ENCODE results near the gene TFCP2L1.

Gene TFCP2L1

DNA sequence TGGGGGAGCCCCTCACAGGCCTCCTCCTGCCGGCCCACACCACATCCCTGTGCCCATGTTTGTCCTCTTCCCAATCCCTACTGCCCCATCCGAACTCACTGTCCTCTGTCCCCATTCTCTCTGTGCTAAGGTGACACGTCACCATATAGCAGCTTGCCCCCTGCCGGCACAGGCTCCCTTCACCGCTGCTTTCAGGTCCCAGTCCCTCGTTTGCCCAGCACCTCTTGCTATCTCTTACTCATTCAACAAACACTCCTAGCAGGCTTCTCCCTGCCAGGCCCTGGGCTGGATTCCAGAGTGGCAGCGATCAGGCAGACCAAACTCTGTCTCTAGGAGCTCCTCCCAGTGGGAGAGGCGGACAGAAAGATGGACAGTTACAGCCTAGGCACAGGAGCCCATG is 74.3 kb downstream of the TFCP2L1 start:
- no peak for TF ChIP-seq POLR2AphosphoS5 (IDR thresholded peaks at IDR 0.05; ENCODE audit: low read depth)
- TF ChIP-seq, protein P1, sequence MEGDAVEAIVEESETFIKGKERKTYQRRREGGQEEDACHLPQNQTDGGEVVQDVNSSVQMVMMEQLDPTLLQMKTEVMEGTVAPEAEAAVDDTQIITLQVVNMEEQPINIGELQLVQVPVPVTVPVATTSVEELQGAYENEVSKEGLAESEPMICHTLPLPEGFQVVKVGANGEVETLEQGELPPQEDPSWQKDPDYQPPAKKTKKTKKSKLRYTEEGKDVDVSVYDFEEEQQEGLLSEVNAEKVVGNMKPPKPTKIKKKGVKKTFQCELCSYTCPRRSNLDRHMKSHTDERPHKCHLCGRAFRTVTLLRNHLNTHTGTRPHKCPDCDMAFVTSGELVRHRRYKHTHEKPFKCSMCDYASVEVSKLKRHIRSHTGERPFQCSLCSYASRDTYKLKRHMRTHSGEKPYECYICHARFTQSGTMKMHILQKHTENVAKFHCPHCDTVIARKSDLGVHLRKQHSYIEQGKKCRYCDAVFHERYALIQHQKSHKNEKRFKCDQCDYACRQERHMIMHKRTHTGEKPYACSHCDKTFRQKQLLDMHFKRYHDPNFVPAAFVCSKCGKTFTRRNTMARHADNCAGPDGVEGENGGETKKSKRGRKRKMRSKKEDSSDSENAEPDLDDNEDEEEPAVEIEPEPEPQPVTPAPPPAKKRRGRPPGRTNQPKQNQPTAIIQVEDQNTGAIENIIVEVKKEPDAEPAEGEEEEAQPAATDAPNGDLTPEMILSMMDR (IDR thresholded peaks at IDR 0.05; ENCODE audit: insufficient read depth, low read length): no peak
- TF ChIP-seq GABPA (IDR thresholded peaks at IDR 0.05; ENCODE audit: low read depth): no peak
- no peak for TF ChIP-seq SPI1 (IDR thresholded peaks at IDR 0.05; ENCODE audit: borderline replicate concordance, low read depth)
- TF ChIP-seq, protein P2, sequence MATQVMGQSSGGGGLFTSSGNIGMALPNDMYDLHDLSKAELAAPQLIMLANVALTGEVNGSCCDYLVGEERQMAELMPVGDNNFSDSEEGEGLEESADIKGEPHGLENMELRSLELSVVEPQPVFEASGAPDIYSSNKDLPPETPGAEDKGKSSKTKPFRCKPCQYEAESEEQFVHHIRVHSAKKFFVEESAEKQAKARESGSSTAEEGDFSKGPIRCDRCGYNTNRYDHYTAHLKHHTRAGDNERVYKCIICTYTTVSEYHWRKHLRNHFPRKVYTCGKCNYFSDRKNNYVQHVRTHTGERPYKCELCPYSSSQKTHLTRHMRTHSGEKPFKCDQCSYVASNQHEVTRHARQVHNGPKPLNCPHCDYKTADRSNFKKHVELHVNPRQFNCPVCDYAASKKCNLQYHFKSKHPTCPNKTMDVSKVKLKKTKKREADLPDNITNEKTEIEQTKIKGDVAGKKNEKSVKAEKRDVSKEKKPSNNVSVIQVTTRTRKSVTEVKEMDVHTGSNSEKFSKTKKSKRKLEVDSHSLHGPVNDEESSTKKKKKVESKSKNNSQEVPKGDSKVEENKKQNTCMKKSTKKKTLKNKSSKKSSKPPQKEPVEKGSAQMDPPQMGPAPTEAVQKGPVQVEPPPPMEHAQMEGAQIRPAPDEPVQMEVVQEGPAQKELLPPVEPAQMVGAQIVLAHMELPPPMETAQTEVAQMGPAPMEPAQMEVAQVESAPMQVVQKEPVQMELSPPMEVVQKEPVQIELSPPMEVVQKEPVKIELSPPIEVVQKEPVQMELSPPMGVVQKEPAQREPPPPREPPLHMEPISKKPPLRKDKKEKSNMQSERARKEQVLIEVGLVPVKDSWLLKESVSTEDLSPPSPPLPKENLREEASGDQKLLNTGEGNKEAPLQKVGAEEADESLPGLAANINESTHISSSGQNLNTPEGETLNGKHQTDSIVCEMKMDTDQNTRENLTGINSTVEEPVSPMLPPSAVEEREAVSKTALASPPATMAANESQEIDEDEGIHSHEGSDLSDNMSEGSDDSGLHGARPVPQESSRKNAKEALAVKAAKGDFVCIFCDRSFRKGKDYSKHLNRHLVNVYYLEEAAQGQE (IDR thresholded peaks at IDR 0.05; ENCODE audit: insufficient replicate concordance, low read depth): no peak
- H3K27me3 ChIP-seq (ENCODE audit: insufficient read depth, poor library complexity, severe bottlenecking): no peaks in the 10 kb centered on the region
- DNase-seq (ENCODE audit: low read depth in 1 of 2, low spot score in 1 of 2): no peak
- no peak overlapping the region for H3K27ac ChIP-seq (replicated peaks)
- H3K4me3 ChIP-seq (replicated peaks; ENCODE audit: insufficient read depth, low read length): no peak overlapping the region

DNA sequence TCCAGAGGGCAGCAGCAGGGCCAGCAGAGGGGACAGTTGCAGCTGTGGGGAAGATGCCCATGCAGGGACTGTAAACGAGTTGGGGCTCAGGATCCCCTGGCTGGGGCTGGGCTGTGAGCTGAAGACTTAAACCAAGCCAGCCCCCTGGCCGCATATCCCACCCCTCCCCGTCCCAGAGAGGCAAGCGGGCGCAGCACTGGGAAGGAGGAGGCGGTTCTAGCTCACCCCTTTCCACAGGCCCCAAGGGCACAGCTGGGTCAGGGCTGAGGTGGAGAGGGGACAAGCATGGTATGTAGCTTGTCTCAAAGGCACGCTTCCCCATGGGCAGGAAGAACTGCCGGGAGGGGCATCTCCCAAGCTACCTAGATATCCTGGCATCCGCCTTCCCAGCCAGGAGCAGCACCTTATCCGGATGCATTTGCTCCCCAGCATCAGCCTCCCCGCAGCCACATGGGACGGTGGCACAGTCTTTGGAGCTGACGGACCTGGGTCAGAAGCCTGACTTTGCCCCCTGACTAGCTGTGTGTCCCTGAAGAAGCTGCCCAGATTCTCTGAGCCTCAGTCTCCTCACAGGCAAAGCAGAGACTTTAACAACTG is 75.9 kb downstream of the TFCP2L1 start:
- Histone ChIP-seq H3K4me3 (replicated peaks; ENCODE audit: insufficient read depth, low read length) (no peak overlapping the region), H3K27ac (replicated peaks) (no peak overlapping the region), H3K27me3 (ENCODE audit: insufficient read depth, poor library complexity, severe bottlenecking) (no peaks in the 10 kb centered on the region)
- TF ChIP-seq POLR2AphosphoS5 (IDR thresholded peaks at IDR 0.05; ENCODE audit: low read depth) (no peak), SPI1 (IDR thresholded peaks at IDR 0.05; ENCODE audit: borderline replicate concordance, low read depth) (no peak), GABPA (IDR thresholded peaks at IDR 0.05; ENCODE audit: low read depth) (no peak)
- TF ChIP-seq, protein P1 (IDR thresholded peaks at IDR 0.05; ENCODE audit: insufficient read depth, low read length): no peak
- TF ChIP-seq, protein P2 (IDR thresholded peaks at IDR 0.05; ENCODE audit: insufficient replicate concordance, low read depth): no peak
- DNase-seq (ENCODE audit: low read depth in 1 of 2, low spot score in 1 of 2): no peak

DNA sequence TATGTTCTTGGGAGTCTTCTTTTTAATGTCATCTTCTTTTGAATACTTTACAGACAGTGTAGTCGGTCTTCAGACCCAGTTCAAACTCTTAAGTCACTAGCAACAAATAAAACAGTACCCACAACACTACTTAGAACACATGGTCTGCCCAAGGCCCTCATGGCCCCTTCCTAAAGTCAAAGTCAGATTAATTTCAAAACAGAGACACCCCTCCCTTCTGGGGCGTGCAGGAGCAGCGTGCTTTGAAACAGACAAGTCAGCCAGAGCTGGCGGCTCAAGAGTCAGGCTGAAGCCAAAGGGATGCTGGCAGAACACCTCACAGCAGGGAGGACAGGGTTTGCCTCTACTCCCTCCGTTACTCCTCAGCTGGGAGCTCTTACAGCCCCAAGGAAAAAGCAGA is 77.5 kb downstream of the TFCP2L1 start:
- no peaks in the 10 kb centered on the region for H3K27me3 ChIP-seq (ENCODE audit: insufficient read depth, poor library complexity, severe bottlenecking)
- H3K27ac ChIP-seq (replicated peaks): no peak overlapping the region
- no peak overlapping the region for H3K4me3 ChIP-seq (replicated peaks; ENCODE audit: insufficient read depth, low read length)
- DNase-seq (ENCODE audit: low read depth in 1 of 2, low spot score in 1 of 2): no peak
- TF ChIP-seq GABPA (IDR thresholded peaks at IDR 0.05; ENCODE audit: low read depth) (no peak), POLR2AphosphoS5 (IDR thresholded peaks at IDR 0.05; ENCODE audit: low read depth) (no peak), SPI1 (IDR thresholded peaks at IDR 0.05; ENCODE audit: borderline replicate concordance, low read depth) (no peak)
- TF ChIP-seq, protein P1 (IDR thresholded peaks at IDR 0.05; ENCODE audit: insufficient read depth, low read length): no peak
- TF ChIP-seq, protein P2 (IDR thresholded peaks at IDR 0.05; ENCODE audit: insufficient replicate concordance, low read depth): no peak
